IPS-20b (cell line): ENCODE results near the gene DNAJB4.
"Not testable (repeated sequence)": the region's sequence is repeated elsewhere in the genome, so short reads cannot be mapped to it uniquely, and the experiment has no call there.

Source experiments
- H3K27ac ChIP-seq: one replicate; pipeline ENCODE4 v1.5.1; 2013; ENCODE audit warnings: low read length
- H3K27me3 ChIP-seq: 2 replicates; pipeline ENCODE4 v1.6.1; 2013; ENCODE audit warnings: mild to moderate bottlenecking, low read length, inconsistent platforms; ENCODE audit not compliant: insufficient read depth
- H3K36me3 ChIP-seq: 2 replicates; pipeline ENCODE4 v1.6.1; 2013; ENCODE audit warnings: low read depth, mild to moderate bottlenecking, inconsistent platforms, low read length, moderate library complexity; ENCODE audit not compliant: insufficient read depth
- H3K4me1 ChIP-seq: 2 replicates; pipeline ENCODE4 v1.6.1; 2013; ENCODE audit warnings: mild to moderate bottlenecking, control low read depth, inconsistent platforms, low read length, moderate library complexity; ENCODE audit not compliant: insufficient read depth
- H3K4me3 ChIP-seq: 2 replicates; pipeline ENCODE4 v1.5.1; 2013; ENCODE audit warnings: mild to moderate bottlenecking, low read length, inconsistent platforms
- H3K9ac ChIP-seq: 2 replicates; pipeline ENCODE4 v1.6.1; 2013; ENCODE audit warnings: low read depth, mild to moderate bottlenecking, inconsistent platforms, low read length, moderate library complexity
- H3K9me3 ChIP-seq: 2 replicates; pipeline ENCODE4 v1.6.1; 2013; ENCODE audit warnings: mild to moderate bottlenecking, low read depth, low read length, inconsistent platforms; ENCODE audit not compliant: insufficient read depth

Gene DNAJB4

DNA sequence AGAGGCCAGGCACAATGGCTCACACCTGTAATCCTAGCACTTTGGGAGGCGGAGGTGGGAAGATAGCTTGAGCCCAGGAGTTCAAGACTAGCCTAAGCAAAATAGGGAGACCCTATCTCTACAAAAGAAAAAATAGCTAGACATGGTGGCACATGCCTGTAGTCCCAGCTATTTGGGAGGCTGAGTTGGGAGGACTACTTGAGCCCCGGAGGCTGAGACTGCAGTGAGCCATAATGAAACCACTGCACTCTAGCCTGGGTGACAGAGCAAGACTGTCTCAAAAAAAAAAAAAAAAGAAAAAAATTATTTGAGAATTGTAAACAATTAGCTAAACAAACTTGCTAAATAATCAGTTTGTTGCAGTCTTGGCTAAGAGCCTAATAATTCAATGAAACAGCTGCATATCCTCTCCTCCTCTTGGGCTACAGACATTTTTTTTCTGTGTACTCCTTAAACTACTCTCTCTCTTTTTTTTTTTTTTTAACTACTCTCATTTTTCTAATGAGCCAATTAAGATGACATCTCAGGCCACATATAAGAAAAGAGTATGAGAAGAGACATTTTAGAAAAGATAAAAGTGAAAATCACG, 10.5 kb upstream of the DNAJB4 start:
- Histone ChIP-seq H3K36me3 (peaks cover 21% of the 10 kb centered on the region), H3K27me3 (no peaks in the 10 kb centered on the region), H3K27ac (no peak overlapping the region)

GRCh38 chr1:77996734-77997133, 8.0 kb upstream of the DNAJB4 start:
- Histone ChIP-seq H3K27ac (no peak overlapping the region), H3K27me3 (no peaks in the 10 kb centered on the region), H3K4me1 (no peaks in the 10 kb centered on the region), H3K9me3 (no peaks in the 10 kb centered on the region), H3K4me3 (no peak overlapping the region), H3K36me3 (peaks cover 13% of the 10 kb centered on the region), H3K9ac (no peak overlapping the region)

More for the DNA sequence above, 10.5 kb upstream of the DNAJB4 start:
- peaks cover 4% of the 10 kb centered on the region; the same call in 1 of the 2 replicates for H3K4me1 ChIP-seq
- no peaks in the 10 kb centered on the region for H3K9me3 ChIP-seq
- H3K9ac ChIP-seq: no peak overlapping the region
- H3K4me3 ChIP-seq: no peak overlapping the region

GRCh38 chr1:78000536-78000935, 4.2 kb upstream of the DNAJB4 start:
- not testable (repeated sequence) for H3K4me3 ChIP-seq, H3K9me3 ChIP-seq, H3K9ac ChIP-seq, H3K27ac ChIP-seq, H3K27me3 ChIP-seq, H3K36me3 ChIP-seq
- peaks cover 12% of the 10 kb centered on the region; the same call in 1 of the 2 replicates for H3K4me1 ChIP-seq

DNA sequence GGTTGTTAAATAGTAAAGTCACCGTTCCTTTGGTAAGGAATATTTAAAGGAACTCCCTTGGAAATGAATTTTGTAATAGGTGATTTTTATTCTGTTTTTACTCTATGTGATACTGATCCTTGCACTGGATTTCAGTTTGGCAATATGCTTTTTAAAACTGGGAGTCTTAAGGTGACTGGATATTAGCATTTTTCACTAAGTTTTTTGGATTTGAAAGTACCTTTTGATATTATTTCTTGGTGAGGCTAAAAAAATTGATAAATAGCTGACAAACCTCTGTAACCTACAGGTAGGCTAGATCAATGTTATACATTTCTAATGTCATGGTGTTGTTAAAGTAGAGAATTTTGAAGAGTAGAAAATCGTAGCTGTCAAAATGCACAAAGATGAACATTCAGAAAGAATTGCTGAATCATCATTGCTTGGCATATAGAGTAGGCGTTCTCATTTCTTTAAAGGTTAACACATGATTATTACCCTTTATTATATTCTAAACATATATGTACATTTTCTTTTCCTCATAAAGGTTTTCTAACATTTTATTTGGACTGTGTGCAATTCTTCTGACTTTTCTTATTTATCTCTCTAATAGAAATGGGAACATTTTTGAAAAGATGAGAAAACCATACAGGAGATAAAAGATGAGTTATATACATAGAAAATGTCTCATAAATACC, 1.5 kb upstream of the DNAJB4 start:
- Histone ChIP-seq H3K36me3 (no peaks in the 10 kb centered on the region), H3K9ac (peak overlapping the region; percentile 24; the same call in 1 of the 2 replicates), H3K27ac (no peak overlapping the region), H3K4me1 (peaks cover 18% of the 10 kb centered on the region; the same call in 1 of the 2 replicates), H3K4me3 (peak overlapping the region; percentile 69), H3K9me3 (no peaks in the 10 kb centered on the region), H3K27me3 (no peaks in the 10 kb centered on the region)

GRCh38 chr1:78003882-78004718, 639 bp upstream of the DNAJB4 start:
- Histone ChIP-seq H3K9ac (peak overlapping the region; percentile 90), H3K27me3 (no peaks in the 10 kb centered on the region), H3K36me3 (no peaks in the 10 kb centered on the region), H3K4me1 (peaks cover 18% of the 10 kb centered on the region; the same call in 1 of the 2 replicates), H3K4me3 (peak overlapping the region; percentile 69), H3K27ac (peak overlapping the region; percentile 60), H3K9me3 (no peaks in the 10 kb centered on the region)

GRCh38 chr1:78005448-78005722, 646 bp downstream of the DNAJB4 start:
- Histone ChIP-seq H3K9ac (peak overlapping the region; percentile 90; the same call in 1 of the 2 replicates), H3K36me3 (no peaks in the 10 kb centered on the region), H3K4me1 (peaks cover 18% of the 10 kb centered on the region; the same call in 1 of the 2 replicates), H3K27me3 (no peaks in the 10 kb centered on the region), H3K9me3 (no peaks in the 10 kb centered on the region), H3K4me3 (peak overlapping the region; percentile 69), H3K27ac (no peak overlapping the region)

DNA sequence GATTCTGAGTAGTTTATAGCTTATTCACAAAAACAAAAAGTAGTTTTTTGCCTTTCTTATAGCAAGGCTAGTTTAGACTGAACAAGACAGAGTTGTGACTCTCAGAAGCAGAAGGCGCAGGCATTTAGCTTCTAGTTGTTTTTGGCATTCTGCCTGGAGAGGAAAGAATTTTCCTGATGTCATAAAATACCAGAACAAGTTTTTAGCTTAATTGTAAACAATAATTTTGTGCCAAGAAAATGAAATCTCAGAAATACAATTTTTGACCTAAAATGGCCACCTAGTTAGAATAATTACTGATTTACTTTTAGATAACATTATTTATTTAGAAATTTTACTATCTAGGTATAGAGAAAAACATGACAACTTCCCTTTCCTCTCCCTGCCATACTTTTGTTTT, 1.0 kb downstream of the DNAJB4 start:
- Histone ChIP-seq H3K9me3 (no peaks in the 10 kb centered on the region), H3K27me3 (no peaks in the 10 kb centered on the region), H3K9ac (peak overlapping the region; percentile 90; the same call in 1 of the 2 replicates), H3K4me3 (peak overlapping the region; percentile 69), H3K27ac (no peak overlapping the region), H3K4me1 (peaks cover 18% of the 10 kb centered on the region; the same call in 1 of the 2 replicates), H3K36me3 (no peaks in the 10 kb centered on the region)

- Histone ChIP-seq H3K4me3 (0 out of 2 replicates have a peak overlapping the region, but pooled peaks have one; percentile 1), H3K4me1 (peaks cover 18% of the 10 kb centered on the region; the same call in 1 of the 2 replicates), H3K27ac (no peak overlapping the region), H3K27me3 (no peaks in the 10 kb centered on the region), H3K9me3 (no peaks in the 10 kb centered on the region), H3K36me3 (no peaks in the 10 kb centered on the region), H3K9ac (0 out of 2 replicates have a peak overlapping the region, but pooled peaks have one; percentile 22)
These were observed 1.8 kb downstream of the DNAJB4 start for GRCh38 chr1:78006521-78006920.

- no peak overlapping the region for H3K4me3 ChIP-seq
These were observed 3.1 kb downstream of the DNAJB4 start for GRCh38 chr1:78007677-78008341.

DNA sequence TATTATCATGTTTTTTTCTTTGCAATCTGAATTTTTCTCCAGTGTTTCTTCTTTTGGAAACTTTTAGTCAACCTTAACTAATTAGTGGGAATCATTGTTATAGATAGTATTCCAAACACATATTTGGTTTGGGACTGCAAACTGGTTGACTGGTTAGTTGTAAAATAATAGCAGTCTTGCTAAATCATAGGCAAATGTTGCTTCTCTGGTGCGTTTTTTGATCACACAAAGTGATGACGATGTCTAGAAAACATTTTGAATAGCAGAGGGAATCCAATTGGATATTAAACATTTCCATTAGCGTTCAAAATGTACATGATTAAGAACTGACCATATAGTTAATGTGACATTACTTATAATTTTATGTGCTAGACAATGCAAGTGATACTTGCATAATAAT, 4.5 kb downstream of the DNAJB4 start:
- Histone ChIP-seq H3K4me1 (peaks cover 6% of the 10 kb centered on the region; the same call in 1 of the 2 replicates), H3K9ac (no peak overlapping the region), H3K9me3 (no peaks in the 10 kb centered on the region), H3K4me3 (no peak overlapping the region), H3K36me3 (no peaks in the 10 kb centered on the region), H3K27me3 (no peaks in the 10 kb centered on the region), H3K27ac (no peak overlapping the region)

More at GRCh38 chr1:78007677-78008341, 3.1 kb downstream of the DNAJB4 start:
- H3K36me3 ChIP-seq: no peaks in the 10 kb centered on the region
- no peak overlapping the region for H3K27ac ChIP-seq
- H3K9ac ChIP-seq: no peak overlapping the region
- H3K4me1 ChIP-seq: peaks cover 18% of the 10 kb centered on the region; the same call in 1 of the 2 replicates
- H3K9me3 ChIP-seq: no peaks in the 10 kb centered on the region
- no peaks in the 10 kb centered on the region for H3K27me3 ChIP-seq

DNA sequence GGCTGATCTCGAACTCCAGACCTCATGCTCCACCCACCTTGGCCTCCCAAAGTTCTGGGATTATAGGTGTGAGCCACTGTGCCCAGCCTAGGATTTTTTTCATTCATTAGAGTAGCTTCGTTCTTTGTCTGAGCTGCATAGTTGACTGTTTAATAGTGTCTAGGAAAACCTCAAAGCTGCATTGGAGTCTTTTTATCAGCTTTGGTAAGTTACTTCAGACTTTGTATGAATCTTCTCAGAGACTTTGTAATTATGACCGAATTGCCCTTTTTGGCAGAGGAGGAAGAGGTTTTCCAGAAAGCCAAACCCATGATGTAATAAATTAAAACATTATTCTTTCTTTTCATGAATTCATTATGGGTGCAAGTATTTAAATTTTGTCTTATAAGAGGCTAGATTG, 5.1 kb downstream of the DNAJB4 start:
- Histone ChIP-seq H3K27ac (no peak overlapping the region), H3K9me3 (no peaks in the 10 kb centered on the region), H3K27me3 (no peaks in the 10 kb centered on the region), H3K9ac (no peak overlapping the region), H3K4me1 (peaks cover 6% of the 10 kb centered on the region; the same call in 1 of the 2 replicates), H3K4me3 (no peak overlapping the region), H3K36me3 (no peaks in the 10 kb centered on the region)
